GM21723 (cell line): ENCODE results near the gene HAGHL.
A peak's percentile ranks its signal among the peaks of the same experiment; 100 is the strongest.
"Not testable (repeated sequence)": the region's sequence is repeated elsewhere in the genome, so short reads cannot be mapped to it uniquely, and the experiment has no call there.

Experiments
- ATAC-seq: cut with Tn5 transposase; IDR thresholded peaks from one replicate; pipeline ENCODE4 v1.9.1; 2021; ENCODE audit warnings: mild to moderate bottlenecking, moderate library complexity; ENCODE audit not compliant: unreplicated experiment

The HAGHL gene

DNA sequence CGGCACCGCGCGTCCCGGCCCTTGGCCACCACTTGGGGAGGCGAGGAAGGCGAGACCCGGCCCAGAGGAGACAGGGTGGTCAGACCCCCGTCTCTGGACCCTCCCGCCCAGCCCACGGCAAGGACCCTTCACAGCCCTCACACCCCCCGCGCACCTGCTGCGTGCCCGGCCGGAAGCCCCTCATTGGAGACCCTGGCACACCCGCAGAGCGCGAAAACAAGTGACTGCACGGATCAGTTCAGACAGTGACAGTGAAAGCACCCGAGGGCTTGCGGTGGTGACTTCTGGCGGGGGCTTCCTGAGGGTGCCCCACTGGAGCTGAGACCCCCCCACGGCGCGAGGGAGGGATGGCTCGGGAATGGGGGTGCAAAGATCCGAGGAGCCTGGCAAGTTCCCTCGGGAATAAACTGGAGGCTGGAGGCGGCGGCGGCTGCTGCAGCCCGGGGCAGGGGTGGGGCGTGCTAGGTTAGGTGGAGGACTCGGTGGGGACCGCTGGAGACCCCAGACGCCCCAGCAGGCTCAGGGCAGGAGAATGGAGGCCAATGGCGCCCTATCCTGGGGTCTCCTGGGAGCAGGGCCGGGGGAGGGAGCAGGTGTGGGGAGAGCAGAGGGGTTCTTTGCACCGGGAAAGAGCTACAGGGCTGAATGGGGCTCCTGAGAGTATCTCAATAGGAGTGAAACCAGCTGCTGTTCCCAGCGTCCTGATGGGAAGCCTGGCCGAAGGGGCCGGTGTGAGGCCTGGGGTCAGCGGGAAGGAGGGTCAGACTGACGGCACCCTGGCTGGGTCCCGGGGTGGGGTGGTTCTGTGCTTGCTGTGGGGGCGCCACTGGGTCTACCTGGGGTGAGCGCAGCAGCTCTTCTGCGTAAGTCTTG, 20.5 kb upstream of the HAGHL start:
- ATAC-seq = no peak

DNA sequence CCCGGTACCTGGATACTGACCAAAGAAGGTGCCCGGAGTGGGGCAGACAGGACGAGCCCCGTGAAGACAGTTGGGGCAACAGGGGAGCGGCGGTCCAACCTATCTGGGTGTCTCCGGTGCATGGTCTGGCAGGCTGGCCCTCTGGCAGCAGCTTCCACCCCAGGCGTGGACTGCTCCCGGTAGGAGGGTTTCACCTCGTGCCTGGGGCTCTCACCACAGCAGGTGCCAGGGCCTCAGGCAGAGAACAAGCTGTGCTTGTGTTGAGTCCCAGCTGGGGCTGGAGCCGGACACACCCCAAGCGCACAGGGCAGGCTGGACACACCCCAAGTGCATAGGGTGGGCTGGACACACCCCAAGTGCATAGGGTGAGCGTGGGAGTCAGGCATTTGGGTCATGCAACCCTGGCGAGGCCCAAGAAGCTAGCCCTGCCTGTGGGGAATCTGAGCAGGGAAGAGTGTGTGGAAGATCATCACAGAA, 19.8 kb upstream of the HAGHL start:
- no peak for ATAC-seq

- ATAC-seq = no peak
These were observed 18.9 kb upstream of the HAGHL start for GRCh38 chr16:708019-708418.

GRCh38 chr16:708959-709358, 17.9 kb upstream of the HAGHL start:
- ATAC-seq = no peak

DNA sequence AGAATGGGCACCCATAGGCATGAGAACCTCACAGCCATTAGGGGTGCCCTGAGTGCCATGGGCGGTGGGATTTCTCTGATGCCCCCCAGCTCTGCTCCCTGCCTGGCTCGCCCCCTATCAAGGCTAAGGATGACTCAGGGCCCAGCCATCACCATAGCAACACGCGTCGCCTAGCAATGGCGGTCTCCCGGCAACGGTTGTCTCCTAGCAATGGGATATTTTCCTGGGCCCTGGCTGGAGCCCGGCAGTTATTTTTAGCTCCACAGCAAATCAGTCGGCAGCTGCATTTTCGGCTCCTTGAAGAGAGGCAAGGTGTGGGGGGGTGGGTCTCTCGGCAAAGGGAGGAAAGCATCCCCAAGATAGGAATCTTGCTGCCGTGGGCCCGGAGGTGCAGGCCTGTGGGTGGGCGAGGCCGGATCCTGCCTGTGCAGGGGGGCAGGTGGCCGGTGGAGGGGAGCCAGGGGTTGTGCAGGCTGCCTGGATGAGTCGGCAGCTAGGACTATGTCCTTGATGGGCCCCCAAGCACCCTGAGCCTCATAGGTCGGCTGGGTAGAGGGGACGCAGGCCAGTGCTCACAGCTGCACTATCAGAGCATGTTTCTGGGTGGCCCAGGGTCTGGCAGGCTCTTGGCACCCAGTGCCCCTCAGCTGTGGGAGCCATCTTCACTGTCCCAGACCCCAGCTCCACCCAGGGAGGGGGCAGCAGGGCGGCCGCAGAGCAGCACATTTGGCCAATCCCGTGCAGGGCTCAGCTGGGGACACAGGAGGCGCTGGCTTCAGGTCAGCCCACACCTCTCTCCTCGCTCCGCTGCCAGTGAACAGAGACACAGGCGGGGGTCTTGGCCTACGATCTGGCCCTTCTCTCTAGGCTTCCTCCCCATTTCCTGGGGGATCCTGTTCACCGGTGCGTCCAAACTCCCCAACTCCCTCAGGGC, 17.1 kb upstream of the HAGHL start:
- no peak for ATAC-seq

- no peak for ATAC-seq
These were observed 16.3 kb upstream of the HAGHL start for GRCh38 chr16:710500-711075.

GRCh38 chr16:711084-711483, 15.8 kb upstream of the HAGHL start:
- no peak for ATAC-seq

GRCh38 chr16:711548-712320, 15.2 kb upstream of the HAGHL start:
- ATAC-seq = no peak

DNA sequence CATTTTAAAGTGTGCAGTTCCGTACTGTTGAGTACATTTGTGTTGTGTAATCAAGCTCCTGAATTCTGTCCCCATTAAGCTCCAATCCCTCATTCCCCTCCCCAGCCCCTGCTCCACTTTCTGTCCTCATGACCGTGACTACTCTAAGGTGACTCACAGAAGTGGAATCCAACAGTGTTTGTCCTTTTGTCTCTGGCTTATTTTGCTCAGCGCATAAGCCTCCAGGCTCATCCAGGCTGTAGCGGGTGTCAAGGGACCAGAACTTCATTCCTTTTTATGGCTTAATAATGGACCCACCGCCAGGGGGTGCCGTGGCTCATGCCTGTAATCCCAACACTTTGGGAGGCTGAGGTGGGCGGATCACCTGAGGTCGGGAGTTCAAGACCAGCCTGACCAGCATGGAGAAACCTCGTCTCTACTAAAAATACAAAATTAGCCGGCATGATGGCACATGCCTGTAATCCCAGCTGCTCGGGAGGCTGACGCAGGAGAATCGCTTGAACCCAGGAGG, 14.1 kb upstream of the HAGHL start:
- ATAC-seq = not testable (repeated sequence)

GRCh38 chr16:714079-714478, 12.8 kb upstream of the HAGHL start:
- ATAC-seq = no peak

GRCh38 chr16:714558-715476, 12.1 kb upstream of the HAGHL start, which contains the start of gene METRN:
TSS of gene METRN (plus strand) at chr16:715118. CDS start at chr16:715290, 172 bp downstream.
- peak; percentile 55 for ATAC-seq

- peak; percentile 8 for ATAC-seq
These were observed 11.3 kb upstream of the HAGHL start for GRCh38 chr16:715477-716199.

GRCh38 chr16:716200-716568, 10.7 kb upstream of the HAGHL start:
- ATAC-seq = no peak

DNA sequence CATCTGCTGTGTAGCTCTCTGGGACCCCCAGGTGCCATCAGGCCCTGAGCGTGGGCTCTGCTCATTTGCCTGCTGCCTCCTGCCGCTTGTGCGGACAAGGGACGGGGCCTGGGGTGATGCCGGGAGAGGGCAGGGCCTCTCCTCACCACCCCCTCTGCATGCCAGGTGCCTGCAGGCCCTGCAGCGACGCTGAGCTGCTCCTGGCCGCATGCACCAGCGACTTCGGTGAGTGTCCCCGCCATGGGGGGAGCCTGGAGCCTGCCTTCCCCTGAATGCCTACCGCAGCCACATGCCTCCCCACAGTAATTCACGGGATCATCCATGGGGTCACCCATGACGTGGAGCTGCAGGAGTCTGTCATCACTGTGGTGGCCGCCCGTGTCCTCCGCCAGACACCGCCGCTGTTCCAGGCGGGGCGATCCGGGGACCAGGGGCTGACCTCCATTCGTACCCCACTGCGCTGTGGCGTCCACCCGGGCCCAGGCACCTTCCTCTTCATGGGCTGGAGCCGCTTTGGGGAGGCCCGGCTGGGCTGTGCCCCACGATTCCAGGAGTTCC, 10.1 kb upstream of the HAGHL start:
- ATAC-seq = no peak

DNA sequence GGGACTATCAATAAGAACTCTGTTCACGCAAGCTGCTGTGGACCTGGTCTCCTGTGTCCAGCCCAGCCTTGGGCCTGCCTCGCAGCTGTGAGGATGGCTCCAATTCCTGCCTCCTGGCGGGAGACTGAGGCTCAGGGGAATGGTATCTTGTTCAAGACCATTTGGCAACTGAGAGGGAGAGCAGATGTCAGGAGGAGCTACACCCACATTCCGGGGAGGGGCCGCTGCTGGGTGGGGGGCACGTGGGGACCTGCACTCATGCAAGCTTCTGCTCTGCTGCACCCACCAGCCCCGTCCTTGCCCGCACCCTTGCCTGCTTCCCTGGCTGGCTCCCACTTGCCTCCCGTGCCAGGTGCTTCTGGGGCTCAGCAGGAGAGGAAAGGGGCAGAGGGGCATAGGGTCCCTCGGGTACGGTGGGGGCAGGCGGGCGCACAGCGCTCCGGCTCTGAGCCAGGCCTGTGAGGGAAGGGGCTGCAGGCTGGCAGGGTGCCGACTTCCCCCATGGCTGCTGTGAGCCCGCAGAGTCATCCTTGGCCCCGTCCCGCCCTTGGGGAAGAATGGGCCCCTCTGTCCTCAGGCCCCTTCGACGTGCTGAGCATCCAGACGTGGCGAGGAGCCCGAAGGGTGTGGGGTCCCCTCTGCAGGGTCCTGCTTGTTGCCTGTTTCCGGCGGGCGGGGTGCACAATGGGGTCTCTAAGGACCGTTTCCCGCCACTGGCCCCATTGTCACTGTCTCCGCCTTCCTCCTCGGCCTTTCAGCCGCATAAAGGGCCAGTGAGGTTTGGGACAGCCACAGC, 9.3 kb upstream of the HAGHL start:
- no peak for ATAC-seq

DNA sequence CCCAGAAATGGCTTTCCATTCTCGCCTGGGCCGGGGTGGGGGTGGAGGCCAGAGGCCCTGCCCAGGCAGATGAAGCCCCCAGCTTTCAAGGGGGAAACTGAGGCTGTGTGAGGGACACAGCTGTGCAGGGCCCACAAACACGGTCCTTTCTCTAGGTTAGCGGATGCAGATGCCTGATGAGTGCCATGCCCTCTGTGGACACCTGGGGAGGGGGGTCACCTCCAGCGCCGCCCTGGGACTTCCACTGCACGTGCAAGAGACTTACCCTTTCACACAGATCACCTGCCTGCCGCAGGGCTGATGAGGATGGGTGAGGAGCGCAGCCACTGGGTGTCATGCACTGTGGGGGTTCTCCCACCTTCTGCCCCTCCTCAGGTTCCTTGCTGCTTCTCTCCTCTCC, 8.5 kb upstream of the HAGHL start:
- ATAC-seq = no peak

DNA sequence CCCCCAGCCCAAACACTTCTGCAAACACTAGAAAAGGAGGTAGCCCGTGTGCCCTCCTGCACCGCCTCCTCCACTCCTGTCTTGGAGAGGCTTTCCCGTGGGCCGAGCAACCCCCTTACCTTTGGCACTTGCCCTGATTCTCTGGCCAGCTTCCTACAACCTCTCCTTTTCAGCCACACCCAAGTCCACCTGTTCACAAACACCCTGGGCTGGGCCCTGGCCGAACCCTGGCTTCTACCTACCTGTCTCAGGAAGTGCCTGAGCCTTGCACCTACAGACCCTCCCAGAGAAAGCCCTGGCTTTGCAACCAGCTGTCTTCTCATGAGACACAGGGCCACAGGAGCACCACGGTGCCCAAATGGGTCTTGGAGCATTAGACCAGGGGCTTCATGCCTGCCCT, 8.0 kb upstream of the HAGHL start:
- no peak for ATAC-seq
